Measurements from ENCODE around the gene PCNA. TPM values are rescaled to one million over a fixed set of nuclear protein-coding genes. Genes with fewer than 3 reads are reported as not detected.

Gene PCNA
- total RNA-seq, 1 experiment from 2014 or later = 273 TPM

DNA sequence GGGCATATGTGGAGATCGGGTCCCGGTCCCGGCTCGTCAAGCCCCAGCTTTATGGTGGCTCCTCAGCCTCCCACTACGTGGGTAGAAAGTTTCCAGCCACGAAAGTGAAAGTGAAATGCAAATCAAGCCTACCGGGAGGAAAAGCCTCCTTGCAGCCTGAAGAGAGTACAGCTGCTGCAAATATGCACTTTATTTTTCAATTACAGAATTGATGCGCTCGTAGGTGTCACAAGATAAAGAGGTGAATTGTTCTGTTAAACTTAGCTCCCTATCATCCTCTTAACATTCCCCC lies 373 bp upstream of the PCNA start (continued):
- TF ChIP-seq ELF1 (IDR thresholded peaks at IDR 0.05; ENCODE audit: borderline replicate concordance, low read depth) (no peak), YY1 (IDR thresholded peaks at IDR 0.05; ENCODE audit: extremely low read depth, insufficient replicate concordance, low read depth, low read length) (no peak), FOSL1 (IDR thresholded peaks at IDR 0.05; ENCODE audit: low read depth) (no peak), CBX3 (IDR thresholded peaks at IDR 0.05; ENCODE audit: low read depth) (no peak)

DNA sequence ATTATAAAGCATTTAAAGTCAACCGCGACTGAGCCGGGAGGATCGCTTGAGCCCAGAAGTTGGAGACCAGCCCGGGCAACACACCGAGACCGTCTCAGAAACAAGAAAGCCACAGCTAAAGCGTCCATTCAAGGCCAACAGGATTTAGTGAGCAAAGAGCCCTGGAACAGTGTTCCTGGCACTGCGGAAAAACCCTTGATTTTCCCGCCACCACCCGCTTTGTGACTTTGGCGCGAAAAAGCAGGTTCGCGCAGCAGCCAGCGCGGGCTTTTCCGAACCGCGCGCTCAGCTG lies 669 bp downstream of the PCNA start:
- intact Hi-C loops (cut with micrococcal nuclease) = no loop called here
- ChIA-PET RAD21 (ENCODE audit: low non-redundant PET in 1 of 2, low total read pairs in 2 of 2, uncharacterized antibody in 2 of 2, unreplicated experiment in 2 of 2) (interaction anchor here in 1 of 2 experiments (1.4 kb wide), 1 partner anchor 73 kb away, joined by 4 read pairs; no protein-coding TSS in a partner anchor), POLR2A (interaction anchor here (1.3 to 1.6 kb wide), 2 partner anchors 35 to 52 kb away, joined by 3 to 4 read pairs; no protein-coding TSS in a partner anchor), CTCF (interaction anchor here (1.5 to 1.7 kb wide), 2 partner anchors 18 to 73 kb away, joined by 6 to 7 read pairs; no protein-coding TSS in a partner anchor)
- Histone ChIP-seq H3K9ac (ENCODE audit: low read length) (peak overlapping the region; percentile 99), H2AFZ (ENCODE audit: low read depth, low read length, poor library complexity, severe bottlenecking) (no peak overlapping the region), H3K9me2 (ENCODE audit: insufficient read depth) (no peaks in the 10 kb centered on the region), H3K27me3 (ENCODE audit: insufficient read depth, low read length) (no peaks in the 10 kb centered on the region), H3K4me2 (ENCODE audit: low read length) (peak overlapping the region; percentile 78), H3K27ac (ENCODE audit: low read depth, low read length) (peak overlapping the region; percentile 97), H3K4me1 (ENCODE audit: control insufficient read depth in 1 of 2, insufficient read depth in 2 of 2, low read length in 2 of 2) (peaks cover 14 to 33% of the 10 kb centered on the region in 2 experiments), H3K79me2 (ENCODE audit: insufficient read depth, low read length) (peaks cover 48% of the 10 kb centered on the region), H4K20me1 (ENCODE audit: insufficient read depth) (peaks cover 30% of the 10 kb centered on the region; the same call in 1 of the 2 replicates), H3K36me3 (ENCODE audit: control insufficient read depth in 1 of 2, insufficient read depth in 2 of 2, low read length in 2 of 2) (peaks cover 44 to 48% of the 10 kb centered on the region in 2 experiments), H3K4me3 (replicated peaks in 1 of 2; ENCODE audit: low read depth in 1 of 2, low read length in 2 of 2) (peak overlapping the region; percentile 84 to 90), H3K9me3 (ENCODE audit: control insufficient read depth in 1 of 2, insufficient read depth in 1 of 2, low read depth in 1 of 2, low read length in 2 of 2) (no peaks in the 10 kb centered on the region)
- ATAC-seq (no peak), DNase-seq (ENCODE audit: low read depth, low spot score) (no peak)
- TF ChIP-seq TCF7L2 (IDR thresholded peaks at IDR 0.05; ENCODE audit: borderline replicate concordance, extremely low read depth, insufficient read depth, insufficient read length) (peak; percentile 21), FOSL1 (IDR thresholded peaks at IDR 0.05; ENCODE audit: low read depth) (no peak)
- no TSS peak for BruUV-seq (replicated peaks)

DNA sequence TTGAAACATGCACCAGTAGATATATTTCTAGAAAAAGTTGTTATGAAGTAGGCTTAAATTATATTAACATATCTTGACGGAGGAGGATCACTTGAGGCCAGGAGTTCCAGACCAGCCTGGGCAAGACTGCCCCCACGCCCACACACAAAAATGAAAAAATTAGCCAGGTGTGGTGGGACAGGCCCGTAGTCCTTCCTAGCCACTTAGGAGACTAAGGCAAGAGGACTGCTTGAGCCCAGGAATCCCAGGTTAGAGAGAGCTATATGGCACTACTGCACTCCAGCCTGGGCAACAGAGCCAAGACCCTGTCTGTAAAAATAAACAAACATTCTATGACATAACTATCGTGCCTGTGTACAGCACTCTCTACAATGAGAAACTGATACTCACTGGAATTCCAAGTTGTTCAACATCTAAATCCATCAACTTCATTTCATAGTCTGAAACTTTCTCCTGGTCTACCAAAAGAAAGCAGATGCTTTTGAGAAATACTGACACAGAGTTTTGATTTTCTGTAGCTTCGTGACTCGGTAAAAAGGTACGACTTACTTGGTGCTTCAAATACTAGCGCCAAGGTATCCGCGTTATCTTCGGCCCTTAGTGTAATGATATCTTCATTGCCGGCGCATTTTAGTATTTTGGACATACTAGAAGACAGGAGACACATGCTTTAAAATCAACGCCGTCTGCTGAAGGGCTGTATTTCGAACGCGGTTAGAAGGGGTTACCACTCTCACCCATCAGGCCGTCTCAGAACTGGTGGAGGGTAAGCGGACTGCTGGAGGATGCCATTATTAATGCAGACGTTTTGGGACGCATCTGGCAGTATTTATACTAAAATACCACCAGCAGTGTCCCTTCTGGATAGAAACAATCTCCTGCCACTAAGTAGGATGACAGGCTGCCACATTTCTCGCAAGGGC lies 1.3 kb downstream of the PCNA start:
- Histone ChIP-seq H4K20me1 (ENCODE audit: insufficient read depth) (peaks cover 30% of the 10 kb centered on the region; the same call in 1 of the 2 replicates), H3K9me2 (ENCODE audit: insufficient read depth) (no peaks in the 10 kb centered on the region), H3K79me2 (ENCODE audit: insufficient read depth, low read length) (peaks cover 48% of the 10 kb centered on the region), H3K4me3 (replicated peaks in 1 of 2; ENCODE audit: low read depth in 1 of 2, low read length in 2 of 2) (peak overlapping the region; percentile 84 to 90), H3K9ac (ENCODE audit: low read length) (peak overlapping the region; percentile 99), H3K4me1 (ENCODE audit: control insufficient read depth in 1 of 2, insufficient read depth in 2 of 2, low read length in 2 of 2) (peaks cover 14 to 36% of the 10 kb centered on the region in 2 experiments), H2AFZ (ENCODE audit: low read depth, low read length, poor library complexity, severe bottlenecking) (no peak overlapping the region), H3K27me3 (ENCODE audit: insufficient read depth, low read length) (no peaks in the 10 kb centered on the region), H3K9me3 (ENCODE audit: control insufficient read depth in 1 of 2, insufficient read depth in 1 of 2, low read depth in 1 of 2, low read length in 2 of 2) (no peaks in the 10 kb centered on the region), H3K36me3 (ENCODE audit: control insufficient read depth in 1 of 2, insufficient read depth in 2 of 2, low read length in 2 of 2) (peaks cover 44 to 48% of the 10 kb centered on the region in 2 experiments), H3K27ac (ENCODE audit: low read depth, low read length) (peak overlapping the region; percentile 97), H3K4me2 (ENCODE audit: low read length) (peak overlapping the region; percentile 78)
- CTCF ChIA-PET = interaction anchor here (1.7 kb wide), 1 partner anchor 74 kb away, joined by 7 read pairs; no protein-coding TSS in a partner anchor
- RAD21 ChIA-PET (ENCODE audit: low non-redundant PET in 1 of 2, low total read pairs in 2 of 2, uncharacterized antibody in 2 of 2, unreplicated experiment in 2 of 2) = no interaction called here
- ATAC-seq = no peak
- intact Hi-C loops (cut with micrococcal nuclease) = no loop called here
- POLR2A ChIA-PET = interaction anchor here (1.6 kb wide), 1 partner anchor 52 kb away, joined by 3 read pairs; no protein-coding TSS in a partner anchor
- TSS peak; percentile 41 for BruUV-seq (replicated peaks)
- no peak for DNase-seq (ENCODE audit: low read depth, low spot score)
- TF ChIP-seq FOSL1 (IDR thresholded peaks at IDR 0.05; ENCODE audit: low read depth) (no peak), YY1 (IDR thresholded peaks at IDR 0.05; ENCODE audit: extremely low read depth, insufficient replicate concordance, low read depth, low read length) (no peak), EZH2phosphoT487 (IDR thresholded peaks at IDR 0.05; ENCODE audit: borderline replicate concordance) (no peak), CBX3 (IDR thresholded peaks at IDR 0.05; ENCODE audit: low read depth) (no peak), JUND (IDR thresholded peaks at IDR 0.05) (no peak), EGR1 (IDR thresholded peaks at IDR 0.05; ENCODE audit: low read depth) (no peak), POLR2A (IDR thresholded peaks at IDR 0.05; ENCODE audit: borderline replicate concordance, extremely low read depth, insufficient read depth, insufficient read length) (no peak), CEBPB (IDR thresholded peaks at IDR 0.05; ENCODE audit: low read depth) (no peak)
- TF ChIP-seq, protein P1, sequence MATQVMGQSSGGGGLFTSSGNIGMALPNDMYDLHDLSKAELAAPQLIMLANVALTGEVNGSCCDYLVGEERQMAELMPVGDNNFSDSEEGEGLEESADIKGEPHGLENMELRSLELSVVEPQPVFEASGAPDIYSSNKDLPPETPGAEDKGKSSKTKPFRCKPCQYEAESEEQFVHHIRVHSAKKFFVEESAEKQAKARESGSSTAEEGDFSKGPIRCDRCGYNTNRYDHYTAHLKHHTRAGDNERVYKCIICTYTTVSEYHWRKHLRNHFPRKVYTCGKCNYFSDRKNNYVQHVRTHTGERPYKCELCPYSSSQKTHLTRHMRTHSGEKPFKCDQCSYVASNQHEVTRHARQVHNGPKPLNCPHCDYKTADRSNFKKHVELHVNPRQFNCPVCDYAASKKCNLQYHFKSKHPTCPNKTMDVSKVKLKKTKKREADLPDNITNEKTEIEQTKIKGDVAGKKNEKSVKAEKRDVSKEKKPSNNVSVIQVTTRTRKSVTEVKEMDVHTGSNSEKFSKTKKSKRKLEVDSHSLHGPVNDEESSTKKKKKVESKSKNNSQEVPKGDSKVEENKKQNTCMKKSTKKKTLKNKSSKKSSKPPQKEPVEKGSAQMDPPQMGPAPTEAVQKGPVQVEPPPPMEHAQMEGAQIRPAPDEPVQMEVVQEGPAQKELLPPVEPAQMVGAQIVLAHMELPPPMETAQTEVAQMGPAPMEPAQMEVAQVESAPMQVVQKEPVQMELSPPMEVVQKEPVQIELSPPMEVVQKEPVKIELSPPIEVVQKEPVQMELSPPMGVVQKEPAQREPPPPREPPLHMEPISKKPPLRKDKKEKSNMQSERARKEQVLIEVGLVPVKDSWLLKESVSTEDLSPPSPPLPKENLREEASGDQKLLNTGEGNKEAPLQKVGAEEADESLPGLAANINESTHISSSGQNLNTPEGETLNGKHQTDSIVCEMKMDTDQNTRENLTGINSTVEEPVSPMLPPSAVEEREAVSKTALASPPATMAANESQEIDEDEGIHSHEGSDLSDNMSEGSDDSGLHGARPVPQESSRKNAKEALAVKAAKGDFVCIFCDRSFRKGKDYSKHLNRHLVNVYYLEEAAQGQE (IDR thresholded peaks at IDR 0.05; ENCODE audit: low read depth) = no peak
